Heart right ventricle (tissue), 16 donors: ENCODE data around the gene S100A2. TPM values are rescaled to one million over a fixed set of nuclear protein-coding genes. Genes with fewer than 3 reads are reported as not detected.

Experiments
- ATAC-seq, 8 donors: fragments of 200-7000 bp; cut with Tn5 transposase; one replicate each; pipeline ENCODE4 v1.9.1; 2020; ENCODE audit warnings: mild to moderate bottlenecking in 8 of 8, moderate library complexity in 8 of 8, moderate number of reproducible peaks in 1 of 8
- DNase-seq, 2 donors: peaks; one replicate each; pipeline ENCODE4 v3.0.0-alpha.2; 2020
- H3K27ac ChIP-seq, 10 donors: fragments of 200-600 bp; sonication (generic) in 2 of 10; one replicate each; pipeline versions ENCODE4 v1.5.0 to v1.8.0; 2020 to 2022; ENCODE audit warnings: mild to moderate bottlenecking in 3 of 10
- H3K27me3 ChIP-seq, 7 donors: fragments of 200-600 bp; one replicate each; pipeline ENCODE4 v1.8.0; 2021 to 2022; ENCODE audit warnings: mild to moderate bottlenecking in 2 of 7
- H3K36me3 ChIP-seq, 9 donors: fragments of 200-600 bp; sonication (generic) in 1 of 9; one replicate each; pipeline versions ENCODE4 v1.5.0 to v1.8.0; 2020 to 2022; ENCODE audit warnings: mild to moderate bottlenecking in 2 of 9
- H3K4me1 ChIP-seq, 9 donors: fragments of 200-600 bp; sonication (generic) in 1 of 9; one replicate each; pipeline versions ENCODE4 v1.5.0 to v1.8.0; 2020 to 2022; ENCODE audit warnings: mild to moderate bottlenecking in 4 of 9
- H3K4me3 ChIP-seq, 10 donors: fragments of 200-600 bp; sonication (generic) in 2 of 10; one replicate each; pipeline versions ENCODE4 v1.5.0 to v1.8.0; 2020 to 2022; ENCODE audit warnings: mild to moderate bottlenecking in 7 of 10, moderate library complexity in 2 of 10
- H3K9me3 ChIP-seq, 11 donors: fragments of 200-600 bp in 10 of 11; sonication (generic) in 2 of 11; one replicate each; pipeline versions ENCODE4 v1.5.0 to v1.8.0; 2013 to 2022; ENCODE audit warnings: mild to moderate bottlenecking in 2 of 11, control low read depth in 1 of 11, moderate library complexity in 1 of 11
- CTCF ChIP-seq, 9 donors: fragments of 200-600 bp; sonication (generic) in 2 of 9; IDR thresholded peaks; one replicate each; pipeline versions ENCODE4 v1.5.0 to v1.8.0; 2021 to 2022; ENCODE audit warnings: antibody characterized with exemption in 9 of 9, mild to moderate bottlenecking in 5 of 9, moderate library complexity in 1 of 9
- WGBS, 2 donors: extraction: QIAGEN DNeasy Blood & Tissue Kit; methylation state at CpG; one replicate each; pipeline ENCODE4 v1.1.7; 2013; ENCODE audit warnings: inconsistent platforms in 1 of 2; 5-methylcytosine and 5-hydroxymethylcytosine counted together
- intact Hi-C, 10 donors: fragments of 100-400 bp; cut with DNase I; formaldehyde crosslinking; loops; one replicate each; pipeline versions ENCODE4 v1.11.1 to v1.14.2; 2022
- polyA plus RNA-seq, 2 donors: library from polyadenylated mRNA; stranded (reverse); fragments of 200-250 nt; gene quantifications; one replicate each; pipeline ENCODE4 v1.2.3, GENCODE V29; 2013
- total RNA-seq, 10 donors: library from RNA; stranded (reverse); fragmentation: NEBNext Ultra II Directional in 3 of 10; extraction: Animal tissue kit (Norgen Biotek cat#: 25700) in 3 of 10; gene quantifications; one replicate each; pipeline versions ENCODE4 v1.2.1 to v1.2.4, GENCODE V29; 2021 to 2023
- donor health status: Arrhythmogenic right ventricular cardiomyopathy.
- donor health status: ischemic (EF 13 %, LVEDD 7.1; RV severe dilation, severe dysfunction).
- donor health status: healthy with polysubstance abuse.
- donor health status: DM: no; HTN: yes; CAD: no.
- donor health status: DM: no; HTN: no; CAD: no.
- donor health status: ischemic (EF 25% LVEDD 6.9; RV normal size, moderate dysfunction).
- donor health status: ischemic (EF 25% LVEDD 5.7; RV mildly dilated, moderate dysfunction).
- donor health status: healthy.
- donor health status: DM: yes; HTN: yes; CAD: no.
- donor health status: Ischemic cardiomyopathy.
- donor health status: ischemic (EF 35%, LVEDD 5.7; RV mildly dilated, moderate dysfunction).
- donor health status: nonischemic (EF 11% LVEDD 7.7; RV severe dilation, severe dysfunction).
- donor health status: DM: yes; HTN: yes; CAD: no.
- donor health status: PGD.
- donor health status: ischemic (EF 29% LVEDD 5.4; RV normal size, mild dysfunction).
- donor health status: nonischemic (EF 23%, LVEDD 6.1; RV moderate dilation, normal function).

Gene S100A2
- total and polyA plus RNA-seq, 12 donors = 1.2 to 7.4 (median 3.1) TPM; not detected in 1

GRCh38 chr1:153602749-153603148 lies 37.1 kb upstream of the S100A2 start:
- ATAC-seq (no peak), DNase-seq (no peak)
- H3K4me3 ChIP-seq = no peak overlapping the region
- peaks cover 0 to 43% (median 13%) of the 10 kb centered on the region in 9 donors for H3K36me3 ChIP-seq
- no peak for TF ChIP-seq CTCF (IDR thresholded peaks at IDR 0.05)
- intact Hi-C loops = no loop called here
- H3K4me1 ChIP-seq = peaks cover 0 to 29% (median 3%) of the 10 kb centered on the region in 9 donors
- no peaks in the 10 kb centered on the region for H3K9me3 ChIP-seq
- WGBS, 2 donors = 92 to 94% methylated on average over 6 of the region's 6 CpGs
- no peak overlapping the region for H3K27ac ChIP-seq
- H3K27me3 ChIP-seq = no peaks in the 10 kb centered on the region

GRCh38 chr1:153599847-153600246 lies 34.2 kb upstream of the S100A2 start:
- intact Hi-C loops = no loop called here
- ATAC-seq (no peak), DNase-seq (no peak)
- TF ChIP-seq CTCF (IDR thresholded peaks at IDR 0.05) = no peak
- Histone ChIP-seq H3K4me1 (peaks cover 0 to 19% (median 3%) of the 10 kb centered on the region in 9 donors), H3K4me3 (no peak overlapping the region), H3K27me3 (no peaks in the 10 kb centered on the region), H3K27ac (no peak overlapping the region), H3K9me3 (no peaks in the 10 kb centered on the region), H3K36me3 (peaks cover 0 to 15% (median 0%) of the 10 kb centered on the region in 9 donors)
- WGBS, 2 donors = 90 to 93% methylated on average over 7 of the region's 7 CpGs

- Histone ChIP-seq H3K27me3 (no peaks in the 10 kb centered on the region), H3K4me3 (no peak overlapping the region), H3K4me1 (peaks cover 0 to 19% (median 3%) of the 10 kb centered on the region in 9 donors), H3K27ac (peak overlapping the region in 6 of 10 donors; percentile 8 to 70 (median 54)), H3K9me3 (no peaks in the 10 kb centered on the region), H3K36me3 (peaks cover 0 to 8% (median 0%) of the 10 kb centered on the region in 9 donors)
- intact Hi-C loops = no loop called here
- WGBS, 2 donors = 68 to 74% methylated on average over 7 of the region's 7 CpGs
- no peak for DNase-seq
- no peak for TF ChIP-seq CTCF (IDR thresholded peaks at IDR 0.05)
- ATAC-seq = peak in 7 of 8 donors; percentile 49 to 88 (median 81)
Measured at GRCh38 chr1:153598309-153599172, 32.9 kb upstream of the S100A2 start.

- Histone ChIP-seq H3K4me1 (peaks cover 0 to 19% (median 3%) of the 10 kb centered on the region in 9 donors), H3K27me3 (no peaks in the 10 kb centered on the region), H3K27ac (no peak overlapping the region), H3K9me3 (no peaks in the 10 kb centered on the region), H3K4me3 (no peak overlapping the region), H3K36me3 (peaks cover 0 to 8% (median 0%) of the 10 kb centered on the region in 9 donors)
- 91% methylated on average over 6 of the region's 6 CpGs for WGBS, 2 donors
- no peak for ATAC-seq
- DNase-seq = no peak
- intact Hi-C loops = no loop called here
- no peak for TF ChIP-seq CTCF (IDR thresholded peaks at IDR 0.05)
Measured at GRCh38 chr1:153597206-153597605, 31.6 kb upstream of the S100A2 start.
